CD4-positive, alpha-beta T cell treated with Interferon gamma for 1 hour (primary cell): Measurements from ENCODE around the gene UST.
"Not testable (repeated sequence)": the region's sequence is repeated elsewhere in the genome, so short reads cannot be mapped to it uniquely, and the experiment has no call there.

Experiments used
- DNase-seq: peaks from one replicate; pipeline ENCODE4 v3.0.0-alpha.2; 2020

UST gene

DNA sequence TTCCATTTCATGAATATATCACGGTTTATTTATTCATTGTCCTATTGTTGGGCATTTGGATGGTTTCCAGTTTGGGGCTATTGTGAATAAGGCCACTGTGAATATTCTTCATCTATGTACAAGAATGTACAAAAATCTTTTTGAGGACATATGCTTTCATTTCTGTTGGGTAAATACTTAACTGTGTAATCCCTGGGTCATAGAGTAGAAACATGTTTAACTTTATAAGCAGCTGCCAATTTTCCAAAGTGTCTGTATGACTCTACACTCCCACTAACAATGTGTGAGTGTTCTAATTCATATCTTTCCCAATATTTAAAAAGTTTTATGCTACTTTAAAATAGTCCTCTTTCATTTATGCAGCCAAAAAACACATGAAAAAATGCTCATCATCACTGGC lies 98.6 kb downstream of the UST start:
- no peak for DNase-seq

DNA sequence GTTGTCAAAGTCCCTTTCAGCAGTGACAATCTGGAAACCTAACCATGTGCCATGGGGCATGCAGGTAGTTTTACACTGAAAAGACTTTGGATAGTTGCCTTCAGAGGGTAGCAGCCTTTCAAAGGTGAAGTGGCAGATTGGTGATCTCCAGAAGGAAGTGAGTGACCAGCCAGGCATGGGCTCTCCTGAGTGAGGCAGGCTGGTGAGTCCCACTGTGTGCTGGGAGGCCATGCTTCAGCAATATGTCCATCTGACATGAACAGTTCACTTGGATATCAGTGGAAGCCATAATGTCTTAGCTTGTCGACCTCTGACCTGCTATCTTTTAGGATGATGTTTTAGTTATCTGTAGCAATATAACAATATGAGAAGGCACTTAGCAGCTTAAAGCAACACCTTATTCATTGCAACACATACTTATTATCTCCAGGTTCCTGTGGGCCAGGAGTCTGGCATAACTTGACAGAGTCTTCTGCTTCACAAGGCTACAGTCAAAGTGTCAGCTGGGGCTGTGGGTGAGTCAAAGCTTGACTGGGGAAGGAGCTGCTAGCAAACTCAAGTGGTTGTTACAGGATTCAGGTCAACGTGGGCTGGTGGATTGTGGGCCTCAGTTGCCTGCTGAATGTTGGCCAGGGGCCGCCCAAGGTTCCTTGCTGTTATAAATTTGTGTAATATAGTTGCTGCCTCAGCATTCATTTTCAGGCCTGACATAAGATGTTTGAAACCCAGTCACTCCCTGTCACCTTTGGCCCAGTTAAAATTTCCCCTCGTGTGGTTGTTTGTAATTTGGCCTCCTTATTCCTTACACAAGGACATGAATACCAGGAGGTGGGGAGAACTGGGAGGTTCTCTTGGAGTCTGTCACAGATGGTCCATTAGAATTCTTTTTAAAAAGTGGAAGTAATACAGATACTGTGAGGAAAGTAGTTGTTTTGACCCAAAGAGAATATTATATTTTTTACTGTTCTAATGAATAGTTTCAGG lies 100.2 kb downstream of the UST start:
- DNase-seq = no peak

DNA sequence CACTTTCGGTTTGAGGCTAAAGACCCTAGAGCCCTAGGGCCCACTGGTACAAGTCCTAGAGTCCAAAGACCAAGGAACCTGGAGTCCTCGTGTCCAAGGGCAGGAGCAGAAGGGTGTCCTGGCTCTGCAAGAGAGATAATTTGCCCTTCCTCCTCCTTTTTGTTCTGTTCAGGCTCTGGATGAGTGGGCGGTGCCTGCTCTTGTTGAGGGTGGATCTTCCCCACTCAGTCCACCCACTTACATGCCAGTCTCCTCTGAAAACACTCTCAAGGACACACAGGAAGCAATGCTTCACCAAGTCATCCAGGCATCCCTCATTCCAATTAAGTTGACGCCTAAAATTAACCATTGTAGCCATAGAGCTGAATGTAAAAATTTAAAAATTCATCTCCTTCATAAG lies 102.1 kb downstream of the UST start:
- no peak for DNase-seq

DNA sequence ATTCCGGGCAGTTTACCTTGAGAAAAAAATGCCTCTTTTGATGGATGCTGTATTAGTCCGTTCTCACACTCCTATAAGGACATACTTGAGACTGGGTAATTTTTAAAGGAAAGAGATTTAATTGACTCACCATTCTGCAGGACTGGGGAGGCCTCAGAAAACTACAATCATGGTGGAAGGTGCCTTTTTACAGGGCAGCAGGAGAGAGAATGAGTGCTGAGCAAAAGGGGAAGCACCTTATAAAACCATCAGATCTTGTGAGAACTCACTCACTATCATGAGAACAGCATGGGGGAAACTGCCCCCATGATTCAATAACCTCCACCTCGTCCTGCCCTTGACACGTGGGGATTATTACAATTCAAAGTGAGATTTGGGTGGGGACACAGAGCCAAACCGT lies 102.6 kb downstream of the UST start:
- DNase-seq = not testable (repeated sequence)

DNA sequence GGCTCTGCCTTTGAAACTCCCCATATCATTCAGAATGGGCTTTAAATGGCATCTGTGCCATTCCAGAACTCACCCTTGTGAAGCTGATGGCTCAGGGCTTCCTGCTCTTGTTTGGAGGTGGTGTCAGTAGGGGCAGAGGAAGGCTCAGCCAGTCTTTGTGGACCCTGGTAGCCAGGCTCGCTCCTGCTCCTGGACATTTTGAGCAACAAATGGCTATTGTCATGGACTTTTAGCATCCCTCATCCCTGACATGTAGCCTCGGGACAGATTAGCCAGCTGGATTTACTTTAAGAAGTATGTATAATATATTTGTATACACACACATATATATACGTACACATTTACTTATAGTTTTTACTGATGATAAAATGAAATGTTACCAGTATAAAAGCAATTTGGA lies 104.1 kb downstream of the UST start:
- DNase-seq = no peak

DNA sequence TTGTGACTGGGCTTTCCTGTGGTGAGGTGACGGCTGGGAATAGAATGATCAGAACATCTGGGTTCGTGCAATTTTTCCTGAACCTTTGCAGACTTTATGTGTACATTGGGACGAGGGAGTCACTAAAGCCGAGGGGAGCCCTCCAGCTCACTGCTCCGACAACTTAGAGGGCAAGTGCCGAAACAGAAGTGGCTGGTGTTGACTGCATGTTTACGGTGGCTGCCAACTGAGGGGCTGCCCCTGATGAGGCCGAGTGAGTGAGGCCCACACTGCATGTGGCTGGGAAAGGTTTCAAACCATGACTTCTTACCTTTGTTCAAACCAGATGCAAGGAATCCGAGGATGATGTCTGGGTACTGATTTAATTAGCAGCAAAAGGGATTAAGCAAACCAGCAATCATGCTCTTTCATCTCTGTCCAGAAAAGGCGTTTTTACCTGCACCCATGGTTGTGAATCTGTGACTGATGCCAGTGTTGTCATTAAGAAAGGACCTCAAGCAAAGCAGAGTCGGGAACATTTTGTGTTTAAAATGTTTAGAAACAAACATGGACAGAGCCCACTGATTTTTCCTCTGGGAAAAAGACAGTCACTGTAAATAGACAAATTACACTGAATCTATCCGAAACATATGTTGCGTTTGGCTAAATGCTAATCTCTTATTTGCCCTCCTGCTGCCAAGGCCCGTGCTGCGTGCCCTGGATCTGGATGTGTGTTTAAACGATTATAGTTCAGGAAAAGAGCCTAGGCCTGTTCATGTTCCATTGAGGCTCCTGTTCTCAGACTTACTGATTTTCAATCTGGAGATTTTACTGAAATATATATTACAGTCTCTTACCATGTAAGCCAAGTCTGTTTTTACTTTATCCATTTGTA lies 105.1 kb downstream of the UST start:
- DNase-seq = no peak

DNA sequence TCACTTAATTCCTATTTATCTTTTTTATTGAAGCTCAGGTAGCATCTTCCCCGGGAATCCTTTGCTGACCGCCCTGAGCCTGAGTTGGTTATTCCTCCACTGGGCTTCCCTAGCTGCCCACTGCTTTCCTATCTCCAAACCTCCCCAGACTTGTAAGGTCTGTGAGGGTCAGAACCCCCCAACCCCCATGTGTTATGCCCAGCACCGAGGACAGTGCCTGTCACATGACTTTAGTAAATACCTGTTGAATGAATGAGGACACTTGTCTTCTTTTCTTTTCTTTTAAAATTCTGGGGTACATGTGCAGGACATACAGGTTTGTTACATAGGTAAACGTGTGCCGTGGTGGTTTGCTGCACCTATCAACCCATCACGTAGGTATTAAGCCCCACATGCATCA lies 105.9 kb downstream of the UST start:
- no peak for DNase-seq

DNA sequence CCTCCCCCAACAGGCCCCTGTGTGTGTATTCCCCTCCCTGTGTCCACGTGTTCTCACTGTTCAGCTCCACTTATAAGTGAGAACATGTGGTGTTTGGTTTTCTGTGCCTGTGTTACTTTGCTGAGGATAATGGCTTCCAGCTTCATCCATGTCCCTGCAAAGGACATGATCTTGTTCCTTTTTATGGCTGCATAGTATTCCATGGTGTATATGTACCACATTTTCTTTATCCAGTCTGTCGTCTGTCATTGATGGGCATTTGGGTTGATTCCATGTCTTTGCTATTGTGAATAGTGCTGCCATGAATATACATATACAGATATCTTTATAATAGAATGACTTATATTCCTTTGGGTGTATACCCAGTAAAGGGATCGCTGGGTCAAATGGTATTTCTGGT lies 106.3 kb downstream of the UST start:
- not testable (repeated sequence) for DNase-seq

DNA sequence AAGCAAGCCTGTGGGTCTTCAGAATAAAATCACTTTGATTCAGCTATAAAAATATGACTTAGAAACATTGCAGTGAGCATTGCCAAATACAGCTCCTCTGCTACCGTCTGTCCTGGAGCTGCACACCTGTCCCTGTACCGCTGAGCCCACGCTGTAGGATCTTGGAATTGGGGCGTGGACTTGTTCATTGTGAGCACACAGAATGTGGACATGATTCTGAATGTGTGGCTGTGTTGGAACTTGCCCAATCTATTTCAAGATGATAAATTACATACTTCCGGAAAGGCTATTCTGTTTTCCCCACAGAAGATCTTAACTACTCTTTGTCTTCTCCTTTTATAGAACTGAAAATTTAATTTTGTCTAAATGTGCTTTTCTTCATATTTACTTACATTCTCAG lies 107.3 kb downstream of the UST start:
- no peak for DNase-seq

DNA sequence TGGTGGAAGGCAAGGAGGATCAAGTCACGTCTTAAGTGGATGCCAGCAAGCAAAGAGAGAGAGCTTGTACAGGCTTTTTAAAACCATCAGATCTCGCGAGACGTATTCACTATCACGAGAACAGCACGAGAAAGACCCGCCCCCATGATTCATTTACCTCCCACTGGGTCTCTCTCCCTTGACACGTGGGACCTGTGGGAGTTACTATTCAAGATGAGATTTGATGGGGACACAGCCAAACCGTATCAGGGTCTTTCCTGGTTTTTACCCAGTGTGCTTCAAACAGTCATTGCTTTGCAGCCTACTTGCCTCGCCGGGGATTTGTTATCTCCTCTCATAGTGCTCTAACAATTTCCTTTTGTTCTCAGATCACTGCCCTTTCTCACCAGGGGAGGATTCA lies 108.2 kb downstream of the UST start:
- DNase-seq = no peak

DNA sequence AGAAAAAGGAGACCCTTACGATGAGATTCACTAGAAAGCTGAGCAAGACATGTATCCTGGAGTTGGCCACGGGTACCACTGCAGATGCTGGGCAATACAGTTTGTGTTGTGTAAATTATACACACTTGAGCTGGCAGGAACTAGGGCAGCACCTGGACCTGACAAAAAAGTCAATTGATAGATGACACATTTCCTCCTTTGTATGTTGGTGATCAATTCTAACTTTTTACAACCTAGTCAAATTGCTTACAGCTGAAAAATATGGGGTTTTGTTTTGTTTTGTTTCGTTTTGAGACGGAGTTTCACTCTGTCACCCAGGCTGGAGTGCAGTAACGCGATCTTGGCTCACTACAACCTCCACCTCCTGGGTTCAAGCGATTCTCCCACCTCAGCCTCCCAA lies 108.9 kb downstream of the UST start:
- no peak for DNase-seq

DNA sequence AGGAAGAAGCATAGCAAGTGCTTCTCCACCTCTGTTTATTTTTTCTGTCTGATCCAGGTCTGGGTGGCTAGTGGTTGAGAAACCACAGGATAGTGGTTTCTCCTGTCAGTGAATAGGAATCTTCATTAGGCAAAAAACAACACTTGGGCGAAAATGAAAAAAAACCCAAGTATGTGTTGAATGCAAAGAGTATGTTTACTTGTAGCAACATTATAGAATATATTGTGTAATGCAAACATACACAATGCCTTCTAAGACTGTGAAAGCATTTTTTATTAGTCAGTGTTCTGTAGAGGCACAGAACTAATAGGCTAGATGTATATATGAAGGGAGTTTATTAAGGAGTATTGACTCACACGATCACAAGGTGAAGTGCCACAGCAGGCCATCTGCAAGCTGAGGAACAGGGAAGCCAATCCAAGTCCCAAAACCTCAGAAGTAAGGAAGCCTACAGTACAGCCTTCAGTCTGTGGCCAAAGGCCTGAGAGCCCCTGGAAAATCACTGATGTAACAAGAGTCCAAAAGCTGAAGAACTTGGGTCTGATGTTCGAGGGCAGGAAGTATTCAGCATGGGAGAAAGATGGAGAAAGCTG lies 111.1 kb downstream of the UST start:
- DNase-seq = no peak

DNA sequence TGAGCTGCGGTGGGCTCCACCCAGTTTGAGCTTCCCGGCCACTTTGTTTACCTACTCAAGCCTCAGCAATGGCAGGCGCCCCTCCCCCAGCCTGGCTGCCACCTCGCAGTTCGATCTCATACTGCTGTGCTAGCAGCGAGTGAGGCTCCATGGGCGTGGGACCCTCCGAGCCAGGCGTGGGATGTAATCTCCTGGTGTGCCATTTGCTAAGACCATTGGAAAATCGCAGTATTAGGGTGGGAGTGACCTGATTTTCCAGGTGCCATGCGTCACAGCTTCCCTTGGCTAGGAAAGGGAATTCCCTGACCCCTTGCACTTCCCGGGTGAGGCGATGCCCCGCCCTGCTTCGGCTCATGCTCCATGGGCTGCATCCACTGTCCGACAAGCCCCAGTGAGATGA lies 117.3 kb downstream of the UST start:
- not testable (repeated sequence) for DNase-seq

DNA sequence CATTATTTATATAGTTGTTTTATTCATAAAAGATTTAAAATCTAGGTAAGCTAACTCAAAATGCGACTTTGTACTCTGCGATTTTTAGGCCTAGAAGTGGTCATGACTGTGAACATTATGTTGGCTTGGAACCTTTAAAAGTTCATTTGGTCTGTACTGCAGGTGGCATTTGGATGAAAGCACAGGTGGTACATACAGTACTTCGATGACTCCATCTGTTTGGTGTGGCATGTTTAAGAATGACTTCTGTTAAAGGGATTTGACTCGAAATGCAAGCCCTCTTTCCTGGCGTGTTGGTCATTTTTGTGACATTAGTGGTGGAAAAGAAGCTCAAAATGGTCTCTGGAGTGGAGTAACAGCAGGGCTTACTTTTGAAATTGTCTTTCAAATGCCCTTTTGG lies 118.1 kb downstream of the UST start:
- DNase-seq = no peak

DNA sequence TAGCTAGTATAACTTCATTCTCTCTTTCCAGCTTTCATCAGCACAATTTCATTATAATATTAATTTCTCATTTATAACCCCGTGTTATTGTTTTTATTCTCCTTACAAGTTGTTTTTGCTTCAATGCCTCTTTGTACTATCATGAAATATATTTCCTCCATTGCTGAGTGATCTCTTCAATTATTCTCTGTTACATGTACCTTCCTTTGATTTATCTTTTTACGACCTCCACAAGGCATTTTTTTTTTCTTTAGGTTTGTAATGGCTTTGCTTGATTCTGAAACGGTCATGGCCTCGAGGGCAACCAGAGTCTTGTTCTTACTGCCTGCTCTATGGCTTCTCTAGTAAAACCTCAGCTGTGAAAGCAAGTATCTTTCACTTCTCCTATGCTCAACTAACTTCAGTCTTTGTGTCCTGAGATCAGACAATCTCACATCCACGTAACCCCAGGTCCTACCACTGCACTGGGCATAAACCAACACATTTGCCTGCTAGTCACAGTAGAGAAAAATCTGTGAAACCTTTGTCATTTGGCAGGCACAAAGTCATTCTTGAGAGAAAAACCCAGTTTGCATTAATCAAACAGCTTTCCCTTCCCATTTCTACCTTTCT lies 119.9 kb downstream of the UST start:
- no peak for DNase-seq

DNA sequence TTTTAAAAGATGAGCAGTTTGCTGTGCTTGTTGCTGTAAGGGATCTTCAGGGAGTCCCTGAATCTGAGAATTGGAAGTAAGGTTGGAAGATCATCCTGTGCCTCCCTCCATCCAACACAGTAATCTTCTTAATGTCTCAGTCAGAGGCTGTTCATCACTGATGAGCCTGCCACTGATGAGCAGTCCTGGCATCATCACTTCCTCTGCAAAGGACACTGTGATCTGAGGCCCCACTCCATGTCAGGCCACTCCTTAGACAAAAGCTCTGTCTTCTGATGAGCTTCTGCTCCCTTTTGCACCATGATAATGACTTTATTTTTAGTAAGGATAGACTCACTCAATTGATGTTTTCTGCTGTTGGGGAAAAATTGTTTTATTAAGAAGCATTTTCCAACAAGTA lies 121.0 kb downstream of the UST start:
- no peak for DNase-seq

DNA sequence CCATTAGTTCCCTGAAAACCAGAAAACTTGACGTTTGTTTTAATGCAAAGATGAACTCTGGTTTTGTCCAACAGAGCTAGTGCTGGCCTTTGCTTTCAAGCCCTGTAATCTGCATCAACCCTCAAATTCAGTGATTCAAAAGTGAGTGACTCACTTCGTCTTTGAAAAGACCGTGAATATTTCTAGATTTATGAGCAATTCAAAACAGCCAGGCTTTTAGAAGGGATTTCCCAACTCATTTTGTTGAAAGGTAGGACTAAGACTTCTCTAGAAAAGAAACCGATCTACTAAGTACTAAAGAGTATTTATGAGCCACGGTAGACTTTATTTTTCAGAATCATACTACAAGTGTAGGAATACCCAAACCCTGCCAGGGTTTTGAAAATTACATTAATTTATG lies 121.5 kb downstream of the UST start:
- no peak for DNase-seq

DNA sequence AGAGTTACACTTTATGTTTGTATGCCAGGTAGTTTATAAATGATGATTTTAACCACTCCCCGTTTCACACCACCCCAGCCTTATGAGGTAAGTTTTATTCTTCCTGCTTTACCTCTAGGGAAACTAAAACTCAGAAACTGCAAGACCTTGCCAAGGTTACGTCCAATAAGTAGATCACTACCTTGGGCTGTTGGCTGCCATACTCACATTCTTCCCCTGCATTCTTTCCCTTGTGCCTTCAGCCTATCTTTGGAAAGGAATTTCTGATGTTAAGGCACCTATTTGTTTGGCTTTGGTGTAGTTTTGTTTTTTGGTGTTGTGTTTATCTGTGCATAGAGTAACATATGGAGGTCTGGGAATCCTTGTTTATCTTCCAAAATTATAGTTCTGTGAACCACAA lies 122.1 kb downstream of the UST start:
- DNase-seq = no peak

DNA sequence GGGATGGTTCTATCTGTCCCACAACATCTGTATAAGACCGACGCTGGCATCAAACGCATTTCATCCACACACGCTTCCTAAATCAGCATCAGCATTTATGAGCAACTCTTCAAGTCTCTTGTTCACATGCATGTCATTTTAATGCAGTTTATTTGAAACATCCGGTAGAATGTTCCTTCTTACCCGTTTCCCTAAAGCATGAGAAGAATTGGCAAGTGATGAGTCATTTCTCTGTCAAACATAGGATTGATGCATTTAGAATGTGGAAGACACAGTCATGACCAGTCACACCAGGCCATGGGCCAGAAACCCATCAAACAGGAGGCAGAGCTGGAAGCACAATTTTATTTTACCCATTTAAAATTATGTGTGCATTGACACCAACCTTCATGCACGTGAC lies 122.8 kb downstream of the UST start:
- no peak for DNase-seq

DNA sequence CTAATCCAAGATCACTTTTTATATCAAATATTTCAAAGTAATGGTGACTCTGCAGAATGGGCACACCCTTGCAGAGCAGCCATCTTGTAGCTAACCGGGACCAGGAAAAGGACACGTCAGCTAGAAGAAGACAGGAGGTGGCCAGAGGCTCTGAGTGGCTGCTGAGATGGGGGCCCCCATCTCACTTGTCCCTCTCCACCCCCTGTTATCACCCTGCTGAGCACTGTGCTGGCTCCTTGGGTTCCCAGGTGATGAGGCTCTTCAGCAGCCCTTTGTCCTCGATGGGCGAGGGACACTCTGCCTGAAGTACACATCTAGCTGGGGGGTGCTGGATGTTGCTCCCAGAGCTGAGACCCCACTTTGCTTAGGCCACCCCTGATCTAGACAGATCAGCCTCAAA lies 126.3 kb downstream of the UST start:
- DNase-seq = no peak

DNA sequence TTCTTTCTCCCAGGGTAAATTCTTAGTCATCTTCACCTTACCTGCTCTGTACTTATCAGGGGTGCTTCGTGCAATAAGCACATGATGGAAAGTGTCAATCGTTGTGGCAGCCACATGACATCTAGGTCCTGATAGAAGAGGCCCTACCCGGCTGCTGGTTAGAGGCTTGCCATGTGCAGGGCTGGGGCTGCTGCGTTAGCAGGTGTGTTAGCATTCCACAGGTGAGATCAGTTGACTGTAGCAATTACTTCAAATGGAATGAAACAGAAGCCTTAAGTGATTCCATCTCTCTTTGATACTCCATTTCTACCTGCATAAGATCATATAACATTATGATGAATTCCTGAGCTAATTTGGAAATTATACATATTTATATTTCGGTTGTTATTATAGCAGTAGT lies 127.0 kb downstream of the UST start:
- DNase-seq = no peak

DNA sequence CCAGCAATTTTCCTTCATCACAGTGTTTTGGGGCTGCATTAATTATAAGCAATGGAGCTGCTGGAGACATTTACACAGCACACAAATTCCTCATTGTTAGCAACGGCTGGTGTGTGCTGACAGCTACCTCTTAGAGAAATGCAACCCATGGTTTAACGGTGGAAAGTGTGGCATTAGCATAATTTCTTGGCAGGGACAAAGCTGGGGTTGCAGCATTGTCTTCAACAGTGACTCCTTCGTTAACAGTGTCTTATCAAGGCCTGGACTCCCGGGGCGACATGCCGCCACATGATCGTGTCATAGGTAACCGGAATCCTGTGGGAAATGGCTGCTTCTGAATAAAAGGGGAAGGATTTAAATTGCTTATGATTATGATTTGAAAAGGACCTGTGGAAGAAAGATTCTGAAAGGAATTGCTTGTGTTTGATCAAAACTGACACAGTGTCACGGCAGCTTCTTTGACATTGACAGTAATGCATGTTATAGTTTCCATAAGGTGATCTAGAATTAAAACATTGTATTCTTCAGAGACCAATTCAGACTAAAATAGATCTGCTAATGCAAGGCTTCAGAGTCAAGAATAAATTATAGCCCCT lies 128.0 kb downstream of the UST start:
- no peak for DNase-seq

DNA sequence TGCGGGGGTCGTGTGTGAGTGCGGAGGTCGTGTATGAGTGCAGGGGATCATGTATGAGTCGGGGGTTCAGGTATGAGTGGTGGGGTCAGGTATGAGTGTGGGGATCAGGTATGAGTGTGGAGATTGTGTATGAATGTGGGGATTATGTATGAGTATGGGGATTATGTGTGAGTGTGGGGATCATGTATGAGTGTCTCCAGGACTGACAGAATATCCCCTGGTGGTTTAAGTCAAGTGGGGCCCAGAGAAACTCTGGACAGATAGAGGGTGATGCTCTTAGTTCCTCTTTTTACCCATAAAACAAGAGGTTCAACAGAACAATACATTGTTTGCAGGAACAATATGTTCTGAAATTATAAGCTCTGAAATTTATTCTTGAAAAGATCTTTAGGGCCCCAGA lies 131.9 kb downstream of the UST start:
- no peak for DNase-seq
